GM19397 (cell line): Measurements from ENCODE around the gene UCP1.
"Not testable (repeated sequence)": the region's sequence is repeated elsewhere in the genome, so short reads cannot be mapped to it uniquely, and the experiment has no call there.

ENCODE experiments used
- ATAC-seq: cut with Tn5 transposase; IDR thresholded peaks from one replicate; pipeline ENCODE4 v1.9.1; 2021; ENCODE audit warnings: mild to moderate bottlenecking, moderate library complexity; ENCODE audit not compliant: unreplicated experiment

UCP1 gene

GRCh38 chr4:140556372-140557085 is 12.2 kb downstream of the UCP1 start:
- peak; percentile 99 for ATAC-seq

- no peak for ATAC-seq
These were observed 34.7 kb downstream of the UCP1 start for GRCh38 chr4:140533951-140534480.

- no peak for ATAC-seq
These were observed 39.3 kb downstream of the UCP1 start for GRCh38 chr4:140529434-140529833.

GRCh38 chr4:140523857-140524742 is 44.7 kb downstream of the UCP1 start, which contains the start of gene ELMOD2:
TSS of gene ELMOD2 (plus strand) at chr4:140524168. CDS start at chr4:140525429, 1,261 bp downstream.
- peak; percentile 100 for ATAC-seq

DNA sequence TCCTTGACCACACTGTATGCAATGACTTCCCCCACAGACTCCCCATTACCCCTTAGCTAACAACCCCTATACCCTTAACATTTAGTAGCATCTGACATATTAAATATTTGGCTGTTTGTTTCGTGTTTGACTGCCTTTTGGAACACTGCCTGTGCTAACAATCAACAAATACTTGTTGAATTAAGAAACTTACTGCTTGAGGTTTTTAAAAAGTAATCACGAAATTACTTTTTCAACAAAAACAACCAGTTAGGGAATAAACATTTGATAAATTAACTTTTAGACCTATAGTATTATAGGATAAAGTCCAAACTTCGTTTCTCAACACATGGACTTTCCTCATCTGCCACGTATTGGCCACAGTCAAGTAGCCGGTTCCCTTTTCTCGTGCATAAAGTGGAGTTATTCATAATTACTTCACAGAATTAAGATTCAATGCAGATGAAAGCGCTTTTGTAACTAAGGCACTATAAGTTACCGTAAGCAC is 45.3 kb downstream of the UCP1 start:
- ATAC-seq = peak; percentile 1

DNA sequence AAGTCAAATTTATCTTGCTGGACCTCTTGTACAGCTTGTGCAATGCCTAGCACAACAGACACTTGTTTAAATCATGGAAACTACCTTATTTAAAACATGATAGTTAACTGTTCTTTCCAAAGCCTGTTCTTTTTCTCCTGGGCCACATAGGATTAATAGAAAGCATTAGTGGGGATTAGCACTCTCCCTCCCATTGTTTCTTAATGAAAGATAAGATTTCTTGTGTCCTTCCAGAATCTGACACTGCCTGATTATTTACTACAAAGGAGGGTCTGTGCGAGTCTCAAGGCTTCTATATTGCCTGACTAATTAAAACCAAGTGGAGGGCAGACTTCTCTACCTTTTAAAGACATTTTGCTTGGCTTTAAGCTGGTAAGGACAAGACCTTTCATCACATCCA is 53.3 kb downstream of the UCP1 start:
- ATAC-seq = no peak

DNA sequence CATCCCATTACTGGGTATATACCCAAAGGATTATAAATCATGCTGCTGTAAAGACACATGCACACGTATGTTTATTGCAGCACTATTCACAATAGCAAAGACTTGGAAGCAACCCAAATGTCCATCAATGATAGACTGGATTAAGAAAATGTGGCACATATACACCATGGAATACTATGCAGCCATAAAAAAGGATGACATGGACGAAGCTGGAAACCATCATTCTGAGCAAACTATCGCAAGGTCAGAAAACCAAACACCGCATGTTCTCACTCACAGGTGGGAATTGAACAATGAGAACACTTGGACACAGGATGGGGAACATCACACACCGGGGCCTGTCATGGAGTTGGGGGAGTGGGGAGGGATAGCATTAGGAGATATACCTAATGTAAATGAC is 55.0 kb downstream of the UCP1 start:
- ATAC-seq = not testable (repeated sequence)
